Stimulated activated CD8-positive, alpha-beta memory T cell treated with anti-CD3 and anti-CD28 coated beads, Interleukin-12 subunit alpha, Interleukin-12 subunit beta, amount 100 ng/mL, for 4 hours (primary cell): ENCODE results near the gene FEN1.

Experiments
- DNase-seq: peaks from one replicate; pipeline ENCODE4 v3.0.0-alpha.2; 2020; ENCODE audit warnings: low read depth

Gene FEN1

GRCh38 chr11:61820174-61820573 lies 27.5 kb downstream of the FEN1 start:
- no peak for DNase-seq

GRCh38 chr11:61826930-61827570 lies 34.3 kb downstream of the FEN1 start:
- DNase-seq: no peak

- peak; percentile 55 for DNase-seq
Measured at GRCh38 chr11:61827571-61828378, 35.1 kb downstream of the FEN1 start, which contains the start of gene FADS2. Gene FADS2 (plus strand): TSS chr11:61828300. CDS start chr11:61828391, 91 bp downstream.

- DNase-seq: no peak
Measured at GRCh38 chr11:61828379-61828628, 35.6 kb downstream of the FEN1 start.

- DNase-seq: no peak
Measured at GRCh38 chr11:61828629-61829407, 36.1 kb downstream of the FEN1 start.

- no peak for DNase-seq
Measured at GRCh38 chr11:61829806-61830205, 37.1 kb downstream of the FEN1 start.

GRCh38 chr11:61830237-61831105 lies 37.8 kb downstream of the FEN1 start:
- no peak for DNase-seq

GRCh38 chr11:61832207-61832606 lies 39.5 kb downstream of the FEN1 start:
- no peak for DNase-seq

GRCh38 chr11:61832754-61833153 lies 40.0 kb downstream of the FEN1 start:
- DNase-seq: no peak

- DNase-seq: no peak
Measured at GRCh38 chr11:61833471-61833870, 40.8 kb downstream of the FEN1 start.

GRCh38 chr11:61833926-61834277 lies 41.2 kb downstream of the FEN1 start:
- no peak for DNase-seq

GRCh38 chr11:61834278-61835048 lies 41.8 kb downstream of the FEN1 start:
- DNase-seq: no peak

GRCh38 chr11:61836193-61836592 lies 43.5 kb downstream of the FEN1 start:
- DNase-seq: no peak

- no peak for DNase-seq
Measured at GRCh38 chr11:61837411-61838005, 44.8 kb downstream of the FEN1 start.

- no peak for DNase-seq
Measured at GRCh38 chr11:61838501-61838900, 45.8 kb downstream of the FEN1 start.

- no peak for DNase-seq
Measured at GRCh38 chr11:61838921-61839320, 46.2 kb downstream of the FEN1 start.

- no peak for DNase-seq
Measured at GRCh38 chr11:61839742-61840141, 47.0 kb downstream of the FEN1 start.

- DNase-seq: no peak
Measured at GRCh38 chr11:61840371-61840770, 47.7 kb downstream of the FEN1 start.

GRCh38 chr11:61841636-61842527 lies 49.2 kb downstream of the FEN1 start:
- DNase-seq: no peak

- no peak for DNase-seq
Measured at GRCh38 chr11:61842528-61842820, 49.8 kb downstream of the FEN1 start.
